ENCODE data around the gene MMS19.

Gene MMS19

GRCh38 chr10:97542169-97543024 lies 44.2 kb upstream of the MMS19 start:
- H3K4me3 ChIP-seq (ENCODE audit: low read depth, low read length), result peak overlapping the region; percentile 25; the same call in 1 of the 2 replicates
- DNase-seq (ENCODE audit: low read depth, low spot score), result peak; percentile 46
- POLR2A ChIA-PET, result interaction anchor here (0.7 to 1.9 kb wide), 6 partner anchors 9 to 145 kb away, joined by 3 to 15 read pairs (median 3); partner anchors contain the start of genes AVPI1 and UBTD1
- CTCF ChIA-PET, result interaction anchor here (0.7 to 10.9 kb wide), 5 partner anchors 8 to 43 kb away, joined by 3 to 150 read pairs (median 5); partner anchors contain the start of gene UBTD1
- no peak for TF ChIP-seq CTCF (IDR thresholded peaks at IDR 0.05; ENCODE audit: insufficient read depth, low read length, missing control alignments)

GRCh38 chr10:97540669-97541500 lies 42.7 kb upstream of the MMS19 start:
- H3K4me3 ChIP-seq (ENCODE audit: low read depth, low read length), result no peak overlapping the region
- POLR2A ChIA-PET, result no interaction called here
- CTCF ChIA-PET, result interaction anchor here (0.7 to 10.9 kb wide), 9 partner anchors 9 to 87 kb away, joined by 3 to 150 read pairs (median 5); partner anchors contain the start of gene UBTD1
- no peak for DNase-seq (ENCODE audit: low read depth, low spot score)
- no peak for TF ChIP-seq CTCF (IDR thresholded peaks at IDR 0.05; ENCODE audit: insufficient read depth, low read length, missing control alignments)

- no peak overlapping the region for H3K4me3 ChIP-seq (ENCODE audit: low read depth, low read length)
Measured at GRCh38 chr10:97539523-97540200, 41.4 kb upstream of the MMS19 start.

GRCh38 chr10:97538839-97539238 lies 40.6 kb upstream of the MMS19 start:
- DNase-seq (ENCODE audit: low read depth, low spot score), result no peak
- ChIA-PET CTCF (interaction anchor here (0.6 to 10.9 kb wide), 7 partner anchors 8 to 197 kb away, joined by 3 to 150 read pairs (median 9); partner anchors contain the start of gene UBTD1), POLR2A (no interaction called here)
- H3K4me3 ChIP-seq (ENCODE audit: low read depth, low read length), result no peak overlapping the region
- TF ChIP-seq CTCF (IDR thresholded peaks at IDR 0.05; ENCODE audit: insufficient read depth, low read length, missing control alignments), result no peak

More at GRCh38 chr10:97539523-97540200, 41.4 kb upstream of the MMS19 start:
- CTCF ChIA-PET, result interaction anchor here (0.6 to 10.9 kb wide), 12 partner anchors 9 to 132 kb away, joined by 3 to 150 read pairs (median 5); partner anchors contain the start of gene UBTD1
- POLR2A ChIA-PET, result no interaction called here
- peak; percentile 30 for TF ChIP-seq CTCF (IDR thresholded peaks at IDR 0.05; ENCODE audit: insufficient read depth, low read length, missing control alignments)
- DNase-seq (ENCODE audit: low read depth, low spot score), result peak; percentile 42

GRCh38 chr10:97538411-97538810 lies 40.2 kb upstream of the MMS19 start:
- TF ChIP-seq CTCF (IDR thresholded peaks at IDR 0.05; ENCODE audit: insufficient read depth, low read length, missing control alignments), result no peak
- no peak overlapping the region for H3K4me3 ChIP-seq (ENCODE audit: low read depth, low read length)
- ChIA-PET POLR2A (no interaction called here), CTCF (interaction anchor here (0.8 to 10.9 kb wide), 7 partner anchors 8 to 198 kb away, joined by 3 to 150 read pairs (median 9); partner anchors contain the start of gene UBTD1)
- DNase-seq (ENCODE audit: low read depth, low spot score), result no peak

Data from AG04449 (cell line).